H9 (cell line): ENCODE data around the gene NCL. TPM values are rescaled to one million over a fixed set of nuclear protein-coding genes. Genes with fewer than 3 reads are reported as not detected.

ENCODE experiments used
- DNase-seq: peaks from one replicate; pipeline ENCODE4 v3.0.0-alpha.2; 2017
- H2AFZ ChIP-seq: one replicate; pipeline ENCODE4 v1.6.1; 2013; ENCODE audit warnings: mild to moderate bottlenecking, low read length, control low read depth, moderate library complexity
- H2AK5ac ChIP-seq: 2 replicates; pipeline ENCODE4 v1.6.1; 2013; ENCODE audit warnings: low read length, control low read depth, mixed read lengths; ENCODE audit not compliant: insufficient read length
- H2BK120ac ChIP-seq: one replicate; pipeline ENCODE4 v1.6.1; 2013; ENCODE audit warnings: low read depth, mild to moderate bottlenecking, low read length, control low read depth, inconsistent platforms; ENCODE audit not compliant: poor library complexity, severe bottlenecking
- H2BK12ac ChIP-seq: 2 replicates; pipeline ENCODE4 v1.6.1; 2013; ENCODE audit warnings: low read length, control low read depth, mixed read lengths, low read depth; ENCODE audit not compliant: insufficient read length
- H2BK15ac ChIP-seq: 2 replicates; pipeline ENCODE4 v1.6.1; 2013; ENCODE audit warnings: low read depth, low read length, control low read depth
- H2BK20ac ChIP-seq: one replicate; pipeline ENCODE4 v1.6.1; 2013; ENCODE audit warnings: low read depth, mild to moderate bottlenecking, low read length, control low read depth, inconsistent platforms; ENCODE audit not compliant: poor library complexity, severe bottlenecking
- H2BK5ac ChIP-seq: 2 replicates; pipeline ENCODE4 v1.6.1; 2013; ENCODE audit warnings: low read length, control low read depth, mixed read lengths; ENCODE audit not compliant: insufficient read length
- H3K14ac ChIP-seq: 2 replicates; pipeline ENCODE4 v1.6.1; 2013; ENCODE audit warnings: low read length, control low read depth; ENCODE audit not compliant: insufficient read depth
- H3K18ac ChIP-seq: 2 replicates; pipeline ENCODE4 v1.6.1; 2013; ENCODE audit warnings: low read depth, mild to moderate bottlenecking, mixed read lengths, low read length, control low read depth; ENCODE audit not compliant: insufficient read length
- H3K23ac ChIP-seq: 2 replicates; pipeline ENCODE4 v1.6.1; 2013; ENCODE audit warnings: low read length, control low read depth, mixed read lengths, low read depth; ENCODE audit not compliant: insufficient read length
- H3K23me2 ChIP-seq: 2 replicates; pipeline ENCODE4 v1.6.1; 2013; ENCODE audit warnings: low read depth, mild to moderate bottlenecking, mixed read lengths, low read length, control low read depth; ENCODE audit not compliant: insufficient read length, poor library complexity, severe bottlenecking
- H3K27ac ChIP-seq: 2 replicates; pipeline ENCODE4 v1.5.1; 2013; ENCODE audit warnings: low read length, control low read depth, mixed read lengths, low read depth; ENCODE audit not compliant: insufficient read length
- H3K27me3 ChIP-seq: 2 replicates; pipeline ENCODE4 v1.6.1; 2013; ENCODE audit warnings: low read length, control low read depth, inconsistent platforms; ENCODE audit not compliant: insufficient read depth
- H3K4ac ChIP-seq: 2 replicates; pipeline ENCODE4 v1.6.1; 2013; ENCODE audit warnings: low read depth, mild to moderate bottlenecking, control low read depth, inconsistent platforms, low read length, moderate library complexity
- H3K4me1 ChIP-seq: 2 replicates; pipeline ENCODE4 v1.6.1; 2013; ENCODE audit warnings: low read length, control low read depth, inconsistent platforms; ENCODE audit not compliant: insufficient read depth
- H3K4me2 ChIP-seq: 2 replicates; pipeline ENCODE4 v1.6.1; 2013; ENCODE audit warnings: low read length, control low read depth, mixed read lengths; ENCODE audit not compliant: insufficient read length, insufficient read depth
- H3K56ac ChIP-seq: 2 replicates; pipeline ENCODE4 v1.6.1; 2013; ENCODE audit warnings: low read depth, mild to moderate bottlenecking, mixed read lengths, low read length, control low read depth; ENCODE audit not compliant: insufficient read length
- H3K79me1 ChIP-seq: 2 replicates; pipeline ENCODE4 v1.6.1; 2013; ENCODE audit warnings: low read depth, mild to moderate bottlenecking, moderate library complexity, low read length, control low read depth, inconsistent platforms; ENCODE audit not compliant: insufficient read depth, poor library complexity, severe bottlenecking
- H3K79me2 ChIP-seq: 2 replicates; pipeline ENCODE4 v1.6.1; 2013; ENCODE audit warnings: low read length, control low read depth, inconsistent platforms; ENCODE audit not compliant: insufficient read depth
- H3K9ac ChIP-seq: 2 replicates; pipeline ENCODE4 v1.6.1; 2013; ENCODE audit warnings: low read length, control low read depth, mixed read lengths; ENCODE audit not compliant: insufficient read length; ENCODE audit errors: extremely low read depth
- H3K9me3 ChIP-seq: one replicate; pipeline ENCODE4 v1.6.1; 2013; ENCODE audit warnings: low read depth, low read length, inconsistent platforms; ENCODE audit not compliant: control insufficient read depth
- H3T11ph ChIP-seq: one replicate; pipeline ENCODE4 v1.6.1; 2013; ENCODE audit warnings: mild to moderate bottlenecking, low read length, control low read depth, inconsistent platforms
- H4K20me1 ChIP-seq: one replicate; pipeline ENCODE4 v1.6.1; 2013; ENCODE audit not compliant: control insufficient read depth, insufficient read length, insufficient read depth
- H4K5ac ChIP-seq: 2 replicates; pipeline ENCODE4 v1.6.1; 2013; ENCODE audit warnings: low read depth, mild to moderate bottlenecking, mixed read lengths, low read length, control low read depth; ENCODE audit not compliant: insufficient read length
- H4K8ac ChIP-seq: replicated peaks from 2 replicates; pipeline ENCODE4 v1.6.1; 2013; ENCODE audit warnings: low read length, control low read depth, mixed read lengths, low read depth; ENCODE audit not compliant: insufficient read length
- H4K91ac ChIP-seq: 2 replicates; pipeline ENCODE4 v1.6.1; 2013; ENCODE audit warnings: low read depth, mild to moderate bottlenecking, moderate library complexity, mixed read lengths, low read length, control low read depth; ENCODE audit not compliant: insufficient read length
- H3K27ac Mint-ChIP-seq, 3 experiments: 2 replicates in 2 of 3; 3 replicates in 1 of 3; pipeline ENCODE4 v1.8.0; 2020 to 2021; ENCODE audit warnings: mixed read lengths in 3 of 3, mild to moderate bottlenecking in 1 of 3, moderate library complexity in 1 of 3
- H3K27me3 Mint-ChIP-seq: 2 replicates; pipeline ENCODE4 v1.8.0; 2021; ENCODE audit warnings: low read depth, mild to moderate bottlenecking, moderate library complexity, mixed read lengths
- H3K36me3 Mint-ChIP-seq, 3 experiments: 2 replicates in 2 of 3; 3 replicates in 1 of 3; pipeline ENCODE4 v1.8.0; 2020 to 2021; ENCODE audit warnings: low read depth in 3 of 3, mixed read lengths in 3 of 3; ENCODE audit not compliant: insufficient read depth in 1 of 3
- H3K4me1 Mint-ChIP-seq, 2 experiments: 2 replicates each; pipeline ENCODE4 v1.8.0; 2020; ENCODE audit warnings: mixed read lengths in 2 of 2
- H3K4me3 Mint-ChIP-seq, 2 experiments: 2 replicates in 1 of 2; 3 replicates in 1 of 2; pipeline ENCODE4 v1.8.0; 2020 to 2021; ENCODE audit warnings: mild to moderate bottlenecking in 2 of 2, mixed read lengths in 2 of 2, moderate library complexity in 1 of 2
- H3K9me3 Mint-ChIP-seq, 2 experiments: 2 replicates in 1 of 2; 3 replicates in 1 of 2; pipeline ENCODE4 v1.8.0; 2020; ENCODE audit warnings: mild to moderate bottlenecking in 2 of 2, mixed read lengths in 2 of 2, moderate library complexity in 1 of 2
- WGBS: extraction: QIAGEN DNeasy Blood & Tissue Kit; methylation state at CpG from one replicate; pipeline ENCODE4 v1.1.7; 2013; ENCODE audit warnings: missing lambda C conversion rate, low lambda C conversion rate, mixed read lengths; ENCODE audit not compliant: insufficient read length; ENCODE audit errors: extremely low coverage; 5-methylcytosine and 5-hydroxymethylcytosine counted together
- total RNA-seq: library from RNA; stranded (reverse); gene quantifications from 2 replicates; pipeline ENCODE4 v1.2.1, GENCODE V29; 2021
- TF ChIP-seq, protein P1 (sequence below): fragments of 200-600 bp; sonication (generic); conservative IDR thresholded peaks from 3 replicates; pipeline ENCODE4 v1.8.0; 2021; ENCODE audit warnings: antibody characterized with exemption, mild to moderate bottlenecking

NCL gene
- total RNA-seq, 1 experiment from 2014 or later: 1,269 TPM

DNA sequence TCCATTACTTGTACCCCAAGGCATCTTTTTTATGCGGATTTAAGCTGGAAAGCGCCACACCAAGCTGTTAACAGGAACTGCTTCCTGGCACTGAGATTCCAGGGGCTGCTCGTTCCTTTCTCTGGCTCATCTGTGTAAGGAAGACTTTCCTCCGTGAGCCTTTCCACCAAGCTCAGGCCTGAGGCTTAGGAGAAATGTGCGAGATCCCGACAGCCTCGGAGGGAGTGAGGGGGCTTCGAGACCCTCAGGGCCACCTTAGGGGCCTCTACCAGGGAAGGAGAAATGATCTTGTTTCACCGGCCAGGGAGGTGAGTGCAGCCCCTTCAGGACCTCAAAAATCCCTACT is 51.7 kb downstream of the NCL start:
- peaks cover 9% of the 10 kb centered on the region for H3K23me2 ChIP-seq
- H2BK120ac ChIP-seq: no peak overlapping the region
- no peak overlapping the region for H3K4ac ChIP-seq
- TF ChIP-seq, protein P1, sequence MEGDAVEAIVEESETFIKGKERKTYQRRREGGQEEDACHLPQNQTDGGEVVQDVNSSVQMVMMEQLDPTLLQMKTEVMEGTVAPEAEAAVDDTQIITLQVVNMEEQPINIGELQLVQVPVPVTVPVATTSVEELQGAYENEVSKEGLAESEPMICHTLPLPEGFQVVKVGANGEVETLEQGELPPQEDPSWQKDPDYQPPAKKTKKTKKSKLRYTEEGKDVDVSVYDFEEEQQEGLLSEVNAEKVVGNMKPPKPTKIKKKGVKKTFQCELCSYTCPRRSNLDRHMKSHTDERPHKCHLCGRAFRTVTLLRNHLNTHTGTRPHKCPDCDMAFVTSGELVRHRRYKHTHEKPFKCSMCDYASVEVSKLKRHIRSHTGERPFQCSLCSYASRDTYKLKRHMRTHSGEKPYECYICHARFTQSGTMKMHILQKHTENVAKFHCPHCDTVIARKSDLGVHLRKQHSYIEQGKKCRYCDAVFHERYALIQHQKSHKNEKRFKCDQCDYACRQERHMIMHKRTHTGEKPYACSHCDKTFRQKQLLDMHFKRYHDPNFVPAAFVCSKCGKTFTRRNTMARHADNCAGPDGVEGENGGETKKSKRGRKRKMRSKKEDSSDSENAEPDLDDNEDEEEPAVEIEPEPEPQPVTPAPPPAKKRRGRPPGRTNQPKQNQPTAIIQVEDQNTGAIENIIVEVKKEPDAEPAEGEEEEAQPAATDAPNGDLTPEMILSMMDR: no peak; the same call in 2 of the 3 replicates
- no peak overlapping the region for H3K9ac ChIP-seq
- no peaks in the 10 kb centered on the region for H3K9me3 ChIP-seq
- 0 out of 2 replicates have a peak overlapping the region, but pooled peaks have one; percentile 48 for H3K14ac ChIP-seq
- Mint-ChIP-seq H3K4me3 (peak overlapping the region; percentile 62 to 67; a peak in 3 of 5 replicates), H3K36me3 (peaks cover 3 to 12% (median 7%) of the 10 kb centered on the region in 3 experiments; a peak in 5 of 7 replicates), H3K27ac (peak overlapping the region; percentile 63 to 72 (median 69); a peak in 2 of 7 replicates), H3K4me1 (peaks cover 51 to 55% of the 10 kb centered on the region in 2 experiments), H3K9me3 (peaks cover 16 to 26% of the 10 kb centered on the region in 2 experiments), H3K27me3 (no peaks in the 10 kb centered on the region; the same call in 1 of the 2 replicates)
- H2BK12ac ChIP-seq: peak overlapping the region; percentile 36
- no peaks in the 10 kb centered on the region for H3K79me2 ChIP-seq
- H3T11ph ChIP-seq: no peak overlapping the region
- no peak overlapping the region for H3K56ac ChIP-seq
- H3K79me1 ChIP-seq: no peaks in the 10 kb centered on the region
- H3K23ac ChIP-seq: no peak overlapping the region
- no peak for DNase-seq
- no peak overlapping the region for H4K5ac ChIP-seq
- no peak overlapping the region for H3K18ac ChIP-seq
- no peak overlapping the region for H2AK5ac ChIP-seq
- peaks cover 9% of the 10 kb centered on the region; the same call in 1 of the 2 replicates for H3K4me1 ChIP-seq
- no peaks in the 10 kb centered on the region for H4K20me1 ChIP-seq
- no peak overlapping the region for H4K8ac ChIP-seq
- H2BK20ac ChIP-seq: no peak overlapping the region
- no CpG with 5 or more reads among the region's 9 CpGs for WGBS
- no peaks in the 10 kb centered on the region for H3K27me3 ChIP-seq
- no peak overlapping the region for H2BK15ac ChIP-seq
- no peak overlapping the region for H4K91ac ChIP-seq
- H3K4me2 ChIP-seq: peak overlapping the region; percentile 63
- H2BK5ac ChIP-seq: no peak overlapping the region
- H3K27ac ChIP-seq: no peak overlapping the region
- H2AFZ ChIP-seq: peak overlapping the region; percentile 80
